ENCODE measurements around the gene FSTL5.

The FSTL5 gene

DNA sequence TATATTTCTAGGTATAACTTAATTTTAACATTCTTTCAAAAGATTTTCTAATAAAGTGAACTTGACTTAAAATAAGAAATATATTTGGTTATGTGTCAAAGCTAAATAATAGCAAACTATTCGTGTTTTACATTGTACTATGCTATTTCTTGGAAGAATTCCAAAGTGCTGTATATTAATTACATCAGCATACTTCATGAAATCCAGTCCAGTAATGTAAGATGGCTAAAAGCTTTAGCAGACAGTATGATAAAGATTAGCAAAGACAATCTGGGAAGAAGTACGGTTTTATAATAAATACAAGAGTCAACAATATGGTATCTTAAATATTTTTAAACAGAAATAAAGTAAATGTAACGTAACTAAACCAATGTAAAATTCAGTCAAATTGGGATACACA lies 125.7 kb downstream of the FSTL5 start:
- Histone ChIP-seq H3K9me3 (replicated peaks in 1 of 11) (no peaks in the 10 kb centered on the region), H4K20me1 (no peaks in the 10 kb centered on the region), H3K4me1 (peaks cover 0 to 14% (median 0%) of the 10 kb centered on the region in 10 experiments; a peak in 5 of 20 replicates), H3K4me2 (peak overlapping the region in 1 of 11 experiments; percentile 47; a peak in 2 of 22 replicates), H3K9ac (no peak overlapping the region), H3K36me3 (no peaks in the 10 kb centered on the region), H3K27ac (no peak overlapping the region), H3K4me3 (no peak overlapping the region), H3K27me3 (no peaks in the 10 kb centered on the region)
- TF ChIP-seq Cebpa-rat (IDR thresholded peaks at IDR 0.05): no peak

GRCh38 chr4:162017863-162018262 lies 145.9 kb downstream of the FSTL5 start:
- no peaks in the 10 kb centered on the region for H3K36me3 ChIP-seq
- H3K9ac ChIP-seq: no peak overlapping the region
- no peak overlapping the region for H3K4me3 ChIP-seq
- H3K27ac ChIP-seq: peak overlapping the region in 1 of 11 experiments; percentile 48; a peak in 1 of 22 replicates
- no peak for TF ChIP-seq Cebpa-rat (IDR thresholded peaks at IDR 0.05)
- peaks cover 0 to 60% (median 10%) of the 10 kb centered on the region in 10 experiments; a peak in 10 of 20 replicates for H3K4me1 ChIP-seq
- peak overlapping the region in 1 of 11 experiments; percentile 27; a peak in 1 of 22 replicates for H3K4me2 ChIP-seq
- no peaks in the 10 kb centered on the region for H3K27me3 ChIP-seq
- no peaks in the 10 kb centered on the region for H4K20me1 ChIP-seq
- H3K9me3 ChIP-seq (replicated peaks in 1 of 11): no peaks in the 10 kb centered on the region

- Histone ChIP-seq H3K4me1 (peaks cover 0 to 62% (median 10%) of the 10 kb centered on the region in 10 experiments; a peak in 10 of 20 replicates), H3K4me2 (peak overlapping the region in 3 of 11 experiments; percentile 77 to 79 (median 77); a peak in 4 of 22 replicates), H3K4me3 (no peak overlapping the region), H3K27me3 (no peaks in the 10 kb centered on the region), H4K20me1 (no peaks in the 10 kb centered on the region), H3K36me3 (no peaks in the 10 kb centered on the region), H3K9ac (no peak overlapping the region), H3K9me3 (replicated peaks in 1 of 11) (no peaks in the 10 kb centered on the region), H3K27ac (peak overlapping the region in 3 of 11 experiments; percentile 67 to 89 (median 89); a peak in 3 of 22 replicates)
- no peak for TF ChIP-seq Cebpa-rat (IDR thresholded peaks at IDR 0.05)
Measured at GRCh38 chr4:162016991-162017390, 146.8 kb downstream of the FSTL5 start.

DNA sequence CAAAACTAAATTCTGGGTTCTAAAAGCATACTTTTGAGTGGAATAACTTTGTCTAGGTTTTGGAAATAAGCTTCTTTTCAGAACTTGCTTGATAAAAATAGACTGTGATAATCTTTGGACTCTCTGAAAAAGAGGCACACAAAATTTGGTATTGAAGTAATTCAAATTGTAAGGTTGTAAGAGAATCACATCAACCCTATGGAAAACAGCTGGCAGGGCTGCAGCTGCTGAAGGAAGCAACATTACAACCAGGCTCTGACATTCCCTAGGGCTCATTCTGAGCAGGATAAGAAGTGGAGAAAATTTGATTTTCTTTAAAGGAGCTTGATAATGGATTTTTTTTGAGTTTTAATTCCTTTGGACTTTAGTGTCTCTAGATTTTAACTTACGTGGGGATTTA lies 147.6 kb downstream of the FSTL5 start:
- H3K27ac ChIP-seq: peak overlapping the region in 6 of 11 experiments; percentile 59 to 90 (median 84); a peak in 11 of 22 replicates
- TF ChIP-seq Cebpa-rat (IDR thresholded peaks at IDR 0.05): no peak

DNA sequence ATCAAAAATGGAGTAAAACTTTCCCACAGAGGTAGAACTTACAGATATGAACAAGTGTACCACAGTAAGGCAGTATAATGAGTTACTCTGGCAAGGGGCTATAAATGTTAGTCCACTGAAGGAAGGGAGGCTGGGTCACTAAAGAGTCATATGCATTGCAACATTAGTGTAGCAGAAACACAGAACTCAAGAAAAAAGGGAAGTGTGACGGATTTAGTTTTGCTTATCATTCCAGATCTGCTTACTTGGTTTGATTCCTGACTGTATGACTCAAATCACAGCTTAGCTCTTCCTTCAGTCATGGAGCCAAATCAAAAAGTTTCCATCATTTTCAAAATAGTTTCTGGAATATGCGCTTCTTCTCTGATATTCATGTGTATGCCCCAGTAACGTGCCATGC lies 148.7 kb downstream of the FSTL5 start:
- peak overlapping the region in 6 of 11 experiments; percentile 19 to 79 (median 68); a peak in 10 of 22 replicates for H3K4me2 ChIP-seq
- H3K9me3 ChIP-seq (replicated peaks in 1 of 11): no peaks in the 10 kb centered on the region
- peak overlapping the region in 5 of 11 experiments; percentile 13 to 72 (median 64); a peak in 8 of 22 replicates for H3K9ac ChIP-seq
- H3K27ac ChIP-seq: peak overlapping the region in 7 of 11 experiments; percentile 16 to 90 (median 80); a peak in 12 of 22 replicates
- H3K4me3 ChIP-seq: no peak overlapping the region
- H3K36me3 ChIP-seq: no peaks in the 10 kb centered on the region
- no peaks in the 10 kb centered on the region for H3K27me3 ChIP-seq
- peak in 5 of 11 experiments; percentile 30 to 85 (median 65); a peak in 6 of 22 replicates for TF ChIP-seq Cebpa-rat (IDR thresholded peaks at IDR 0.05)
- no peaks in the 10 kb centered on the region for H4K20me1 ChIP-seq
- peaks cover 0 to 80% (median 14%) of the 10 kb centered on the region in 10 experiments; a peak in 10 of 20 replicates for H3K4me1 ChIP-seq

More for the DNA sequence above, 147.6 kb downstream of the FSTL5 start:
- Histone ChIP-seq H3K9ac (peak overlapping the region in 3 of 11 experiments; percentile 9 to 72 (median 66); a peak in 4 of 22 replicates), H3K4me1 (peaks cover 0 to 69% (median 10%) of the 10 kb centered on the region in 10 experiments; a peak in 10 of 20 replicates), H4K20me1 (no peaks in the 10 kb centered on the region), H3K4me3 (no peak overlapping the region), H3K27me3 (no peaks in the 10 kb centered on the region), H3K9me3 (replicated peaks in 1 of 11) (no peaks in the 10 kb centered on the region), H3K36me3 (no peaks in the 10 kb centered on the region), H3K4me2 (peak overlapping the region in 4 of 11 experiments; percentile 60 to 79 (median 77); a peak in 8 of 22 replicates)

DNA sequence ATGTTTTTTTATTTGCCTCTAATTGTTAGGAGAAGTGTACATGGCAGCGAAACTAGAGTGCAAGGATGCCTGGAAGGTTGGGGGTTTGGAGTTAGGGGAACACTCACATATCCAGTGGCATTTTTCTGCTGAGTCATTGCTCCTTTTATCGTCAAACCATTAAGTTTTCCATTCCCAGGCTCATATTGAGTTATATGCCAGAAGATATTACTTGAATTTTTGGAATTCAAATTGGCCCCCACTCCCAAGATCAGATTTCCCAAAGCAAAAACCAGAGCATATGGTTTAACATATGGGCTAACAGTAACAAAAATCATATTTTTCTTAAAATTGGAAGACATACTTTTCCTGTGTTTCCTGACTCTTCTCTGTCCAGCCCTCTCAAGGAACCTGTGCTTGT lies 152.7 kb downstream of the FSTL5 start:
- no peak for TF ChIP-seq Cebpa-rat (IDR thresholded peaks at IDR 0.05)
- no peaks in the 10 kb centered on the region for H3K27me3 ChIP-seq
- H3K9ac ChIP-seq: peak overlapping the region in 2 of 11 experiments; percentile 6 to 26; a peak in 2 of 22 replicates
- H4K20me1 ChIP-seq: no peaks in the 10 kb centered on the region
- no peak overlapping the region for H3K4me3 ChIP-seq
- peaks cover 0 to 63% (median 15%) of the 10 kb centered on the region in 10 experiments; a peak in 10 of 20 replicates for H3K4me1 ChIP-seq
- H3K27ac ChIP-seq: peak overlapping the region in 9 of 11 experiments; percentile 3 to 80 (median 37); a peak in 13 of 22 replicates
- no peaks in the 10 kb centered on the region for H3K9me3 ChIP-seq (replicated peaks in 1 of 11)
- no peaks in the 10 kb centered on the region for H3K36me3 ChIP-seq
- peak overlapping the region in 4 of 11 experiments; percentile 56 to 73 (median 64); a peak in 8 of 22 replicates for H3K4me2 ChIP-seq

GRCh38 chr4:162010362-162010761 lies 153.4 kb downstream of the FSTL5 start:
- Histone ChIP-seq H3K4me3 (no peak overlapping the region), H3K27ac (peak overlapping the region in 6 of 11 experiments; percentile 31 to 80 (median 50); a peak in 9 of 22 replicates), H4K20me1 (no peaks in the 10 kb centered on the region), H3K4me1 (peaks cover 0 to 55% (median 12%) of the 10 kb centered on the region in 10 experiments; a peak in 10 of 20 replicates), H3K36me3 (no peaks in the 10 kb centered on the region), H3K27me3 (no peaks in the 10 kb centered on the region), H3K9me3 (replicated peaks in 1 of 11) (no peaks in the 10 kb centered on the region), H3K4me2 (peak overlapping the region in 6 of 11 experiments; percentile 20 to 73 (median 60); a peak in 10 of 22 replicates), H3K9ac (peak overlapping the region in 2 of 11 experiments; percentile 38 to 48; a peak in 2 of 22 replicates)
- TF ChIP-seq Cebpa-rat (IDR thresholded peaks at IDR 0.05): peak in 1 of 11 experiments; percentile 6; a peak in 1 of 22 replicates

GRCh38 chr4:161992317-161992716 lies 171.5 kb downstream of the FSTL5 start:
- no peak overlapping the region for H3K27ac ChIP-seq
- no peaks in the 10 kb centered on the region for H3K27me3 ChIP-seq
- no peaks in the 10 kb centered on the region for H3K9me3 ChIP-seq (replicated peaks in 1 of 11)
- H3K4me3 ChIP-seq: no peak overlapping the region
- H3K4me2 ChIP-seq: no peak overlapping the region
- no peaks in the 10 kb centered on the region for H4K20me1 ChIP-seq
- H3K4me1 ChIP-seq: no peaks in the 10 kb centered on the region
- TF ChIP-seq Cebpa-rat (IDR thresholded peaks at IDR 0.05): no peak
- no peaks in the 10 kb centered on the region for H3K36me3 ChIP-seq
- no peak overlapping the region for H3K9ac ChIP-seq

DNA sequence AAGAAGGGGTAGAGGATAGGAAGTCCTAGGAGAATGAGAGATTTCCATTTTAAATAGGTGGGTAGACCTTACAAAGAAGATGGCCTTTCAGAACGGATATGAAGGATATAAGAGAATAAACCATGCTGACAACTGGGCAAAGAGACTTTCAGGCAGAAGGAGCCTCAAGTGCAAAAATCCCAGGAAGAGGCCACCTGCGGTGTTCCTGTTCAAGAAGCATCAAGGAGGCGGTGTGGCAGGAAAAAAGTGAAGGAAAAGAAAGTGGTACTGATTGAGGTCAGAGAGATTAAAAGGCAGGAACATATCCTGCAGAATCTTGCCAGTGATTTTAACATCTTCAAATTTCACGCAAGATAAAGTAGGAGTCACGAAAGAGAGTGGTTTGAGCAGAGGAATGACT lies 172.0 kb downstream of the FSTL5 start:
- no peak overlapping the region for H3K27ac ChIP-seq
- H3K9me3 ChIP-seq (replicated peaks in 1 of 11): no peaks in the 10 kb centered on the region
- no peak overlapping the region for H3K4me2 ChIP-seq
- no peaks in the 10 kb centered on the region for H3K27me3 ChIP-seq
- no peaks in the 10 kb centered on the region for H4K20me1 ChIP-seq
- H3K36me3 ChIP-seq: no peaks in the 10 kb centered on the region
- H3K9ac ChIP-seq: no peak overlapping the region
- H3K4me3 ChIP-seq: no peak overlapping the region
- H3K4me1 ChIP-seq: no peaks in the 10 kb centered on the region
- TF ChIP-seq Cebpa-rat (IDR thresholded peaks at IDR 0.05): no peak
